Coronary artery (tissue), 2 donors: ENCODE data around the gene FGG.

Experiments
- DNase-seq: peaks from one replicate; pipeline ENCODE4 v3.0.0-alpha.2; 2017; ENCODE audit warnings: low spot score
- H3K27ac ChIP-seq, 2 donors: fragments of 200-600 bp; sonication (generic); one replicate each; pipeline ENCODE4 v1.5.1; 2016 to 2019
- H3K4me3 ChIP-seq: fragments of 200-600 bp; sonication (generic); 2 replicates; pipeline ENCODE4 v1.5.1; 2016; ENCODE audit warnings: mild to moderate bottlenecking, moderate library complexity
- TF ChIP-seq, protein P1 (sequence below): fragments of 200-600 bp; sonication (generic); IDR thresholded peaks from one replicate; pipeline ENCODE4 v1.5.1; 2019; ENCODE audit warnings: antibody characterized with exemption

FGG gene

DNA sequence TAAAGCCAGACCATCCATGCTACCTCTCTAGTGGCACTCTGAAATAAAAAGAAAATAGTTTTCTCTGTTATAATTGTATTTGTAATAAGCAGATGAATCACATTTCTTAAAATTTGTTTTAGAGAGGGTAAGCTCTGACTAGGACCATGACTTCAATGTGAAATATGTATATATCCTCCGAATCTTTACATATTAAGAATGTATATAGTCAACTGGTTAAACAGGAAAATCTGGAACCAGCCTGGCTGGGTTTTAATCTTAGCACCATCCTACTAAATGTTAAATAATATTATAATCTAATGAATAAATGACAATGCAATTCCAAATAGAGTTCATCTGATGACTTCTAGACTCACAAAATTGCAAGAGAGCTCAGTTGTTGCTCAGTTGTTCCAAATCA lies 48.1 kb downstream of the FGG start:
- no peak for DNase-seq
- Histone ChIP-seq H3K4me3 (no peak overlapping the region), H3K27ac (no peak overlapping the region)
- TF ChIP-seq, protein P1, sequence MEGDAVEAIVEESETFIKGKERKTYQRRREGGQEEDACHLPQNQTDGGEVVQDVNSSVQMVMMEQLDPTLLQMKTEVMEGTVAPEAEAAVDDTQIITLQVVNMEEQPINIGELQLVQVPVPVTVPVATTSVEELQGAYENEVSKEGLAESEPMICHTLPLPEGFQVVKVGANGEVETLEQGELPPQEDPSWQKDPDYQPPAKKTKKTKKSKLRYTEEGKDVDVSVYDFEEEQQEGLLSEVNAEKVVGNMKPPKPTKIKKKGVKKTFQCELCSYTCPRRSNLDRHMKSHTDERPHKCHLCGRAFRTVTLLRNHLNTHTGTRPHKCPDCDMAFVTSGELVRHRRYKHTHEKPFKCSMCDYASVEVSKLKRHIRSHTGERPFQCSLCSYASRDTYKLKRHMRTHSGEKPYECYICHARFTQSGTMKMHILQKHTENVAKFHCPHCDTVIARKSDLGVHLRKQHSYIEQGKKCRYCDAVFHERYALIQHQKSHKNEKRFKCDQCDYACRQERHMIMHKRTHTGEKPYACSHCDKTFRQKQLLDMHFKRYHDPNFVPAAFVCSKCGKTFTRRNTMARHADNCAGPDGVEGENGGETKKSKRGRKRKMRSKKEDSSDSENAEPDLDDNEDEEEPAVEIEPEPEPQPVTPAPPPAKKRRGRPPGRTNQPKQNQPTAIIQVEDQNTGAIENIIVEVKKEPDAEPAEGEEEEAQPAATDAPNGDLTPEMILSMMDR = no peak

DNA sequence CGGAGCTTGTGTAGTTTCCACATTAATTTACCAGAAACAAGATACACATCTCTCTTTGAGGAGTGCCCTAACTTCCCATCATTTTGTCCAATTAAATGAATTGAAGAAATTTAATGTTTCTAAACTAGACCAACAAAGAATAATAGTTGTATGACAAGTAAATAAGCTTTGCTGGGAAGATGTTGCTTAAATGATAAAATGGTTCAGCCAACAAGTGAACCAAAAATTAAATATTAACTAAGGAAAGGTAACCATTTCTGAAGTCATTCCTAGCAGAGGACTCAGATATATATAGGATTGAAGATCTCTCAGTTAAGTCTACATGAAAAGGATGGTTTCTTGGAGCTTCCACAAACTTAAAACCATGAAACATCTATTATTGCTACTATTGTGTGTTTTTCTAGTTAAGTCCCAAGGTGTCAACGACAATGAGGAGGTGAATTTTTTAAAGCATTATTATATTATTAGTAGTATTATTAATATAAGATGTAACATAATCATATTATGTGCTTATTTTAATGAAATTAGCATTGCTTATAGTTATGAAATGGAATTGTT lies 49.7 kb downstream of the FGG start, which contains the start of gene FGB:
Gene FGB, plus strand, starts transcription at position 315 of the 558 bp plus-strand sequence. Its CDS starts 8 bp downstream, at position 323.
- H3K4me3 ChIP-seq = no peak within 1 kb of the TSS
- H3K27ac ChIP-seq = no peak within 1 kb of the TSS
- DNase-seq = no peak
- TF ChIP-seq, protein P1 = no peak

DNA sequence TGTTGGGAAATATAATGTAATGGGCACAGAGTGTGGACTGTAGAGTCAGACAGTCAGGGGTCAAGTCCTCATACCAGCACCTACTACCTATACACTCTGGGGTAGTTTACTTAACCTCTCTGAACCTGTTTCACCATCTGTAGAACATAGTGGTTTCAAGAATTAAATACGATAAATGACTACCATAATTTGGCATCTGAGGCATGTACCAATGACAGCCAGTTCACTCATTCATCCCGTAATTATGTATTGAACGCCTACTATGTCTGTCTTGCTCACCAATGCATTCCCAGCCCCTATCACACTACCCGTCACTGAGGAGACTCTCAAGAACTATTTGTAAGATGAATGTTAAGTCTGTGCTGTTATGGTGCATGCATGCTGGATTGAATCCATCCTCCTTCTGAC lies 51.6 kb downstream of the FGG start:
- no peak for DNase-seq
- TF ChIP-seq, protein P1 = no peak
- Histone ChIP-seq H3K27ac (no peak overlapping the region), H3K4me3 (no peak overlapping the region)

DNA sequence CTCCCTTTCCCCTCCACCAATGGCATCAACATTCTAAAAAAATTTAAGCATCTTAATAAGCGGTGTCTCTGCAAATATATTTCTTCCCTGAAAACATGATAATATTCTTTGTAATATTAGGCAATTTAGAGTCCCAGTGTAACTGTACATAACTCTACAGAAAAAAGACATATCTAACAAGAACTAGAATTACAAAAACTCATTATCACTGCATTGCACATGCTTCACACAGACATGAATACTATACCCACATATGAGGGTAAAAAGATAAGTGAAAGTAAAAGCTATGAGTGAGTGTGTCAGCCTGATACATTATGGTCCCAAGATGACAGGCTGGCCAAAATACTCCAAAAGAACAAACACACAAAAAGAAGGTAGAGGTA lies 52.0 kb downstream of the FGG start:
- H3K27ac ChIP-seq = no peak overlapping the region
- no peak overlapping the region for H3K4me3 ChIP-seq
- DNase-seq = no peak
- TF ChIP-seq, protein P1 = no peak

DNA sequence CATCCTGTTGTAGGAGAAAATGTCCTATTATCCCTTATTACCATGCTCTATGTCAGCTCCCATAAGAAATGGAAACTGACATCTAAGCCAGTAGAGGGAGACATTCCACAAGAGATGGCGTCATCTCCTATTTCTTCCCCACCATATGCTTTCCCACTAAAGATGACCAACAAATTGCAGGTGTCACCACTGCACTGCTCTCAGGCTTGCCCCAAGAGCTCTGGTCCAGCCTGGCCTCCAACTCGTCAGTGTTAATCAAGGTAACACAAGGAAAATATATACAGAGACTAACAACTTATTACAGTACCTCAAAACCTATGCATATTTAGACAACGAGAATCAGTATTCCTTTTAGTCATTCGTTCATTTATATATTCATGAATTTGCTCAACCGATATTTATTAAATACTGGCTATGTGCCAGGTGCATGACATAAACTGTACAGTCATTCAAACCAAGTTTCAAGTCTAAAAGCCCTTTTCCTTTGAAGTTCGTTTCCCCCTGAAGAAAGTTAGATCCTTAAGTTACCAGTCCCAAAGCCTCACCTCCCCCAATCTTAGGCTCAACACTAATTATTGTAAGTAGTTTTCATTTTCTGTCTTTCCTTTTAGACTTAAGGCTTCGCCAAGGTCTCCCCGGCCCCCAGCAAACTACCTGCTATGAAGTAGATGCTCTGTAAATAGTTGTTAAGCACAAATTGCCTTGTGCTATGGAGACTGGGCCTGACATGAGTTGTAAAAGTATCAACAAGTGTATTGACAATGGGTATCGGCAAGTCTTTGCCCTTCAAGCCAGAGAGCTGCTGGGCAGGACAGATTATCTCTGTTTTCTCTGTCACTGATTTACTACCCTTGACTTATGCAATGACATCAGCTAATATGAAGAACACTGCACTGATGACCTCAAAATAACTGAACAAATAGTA lies 52.7 kb downstream of the FGG start:
- DNase-seq = no peak
- no peak overlapping the region for H3K4me3 ChIP-seq
- TF ChIP-seq, protein P1 = no peak
- no peak overlapping the region for H3K27ac ChIP-seq

DNA sequence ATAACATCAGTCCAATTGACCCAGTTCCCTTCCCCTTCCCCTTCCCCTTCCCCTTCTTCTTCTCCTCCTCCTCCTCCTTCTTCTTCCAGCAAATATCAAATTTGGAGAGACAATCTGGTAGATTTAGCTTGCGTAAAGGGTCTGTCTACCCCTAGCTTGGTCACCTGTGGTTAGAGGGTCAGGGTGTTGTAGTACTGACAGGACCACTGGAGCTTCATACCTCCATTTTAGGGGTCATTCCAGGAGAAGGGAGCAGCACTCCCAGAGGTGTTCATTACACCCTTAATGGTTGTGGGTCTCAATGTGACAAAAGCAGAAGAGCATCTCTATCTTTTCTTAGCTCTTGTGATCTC lies 53.3 kb downstream of the FGG start:
- Histone ChIP-seq H3K27ac (no peak overlapping the region), H3K4me3 (no peak overlapping the region)
- TF ChIP-seq, protein P1 = no peak
- DNase-seq = no peak
